ENCODE results near the gene PNRC2.

PNRC2 gene, protein sequence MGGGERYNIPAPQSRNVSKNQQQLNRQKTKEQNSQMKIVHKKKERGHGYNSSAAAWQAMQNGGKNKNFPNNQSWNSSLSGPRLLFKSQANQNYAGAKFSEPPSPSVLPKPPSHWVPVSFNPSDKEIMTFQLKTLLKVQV

DNA sequence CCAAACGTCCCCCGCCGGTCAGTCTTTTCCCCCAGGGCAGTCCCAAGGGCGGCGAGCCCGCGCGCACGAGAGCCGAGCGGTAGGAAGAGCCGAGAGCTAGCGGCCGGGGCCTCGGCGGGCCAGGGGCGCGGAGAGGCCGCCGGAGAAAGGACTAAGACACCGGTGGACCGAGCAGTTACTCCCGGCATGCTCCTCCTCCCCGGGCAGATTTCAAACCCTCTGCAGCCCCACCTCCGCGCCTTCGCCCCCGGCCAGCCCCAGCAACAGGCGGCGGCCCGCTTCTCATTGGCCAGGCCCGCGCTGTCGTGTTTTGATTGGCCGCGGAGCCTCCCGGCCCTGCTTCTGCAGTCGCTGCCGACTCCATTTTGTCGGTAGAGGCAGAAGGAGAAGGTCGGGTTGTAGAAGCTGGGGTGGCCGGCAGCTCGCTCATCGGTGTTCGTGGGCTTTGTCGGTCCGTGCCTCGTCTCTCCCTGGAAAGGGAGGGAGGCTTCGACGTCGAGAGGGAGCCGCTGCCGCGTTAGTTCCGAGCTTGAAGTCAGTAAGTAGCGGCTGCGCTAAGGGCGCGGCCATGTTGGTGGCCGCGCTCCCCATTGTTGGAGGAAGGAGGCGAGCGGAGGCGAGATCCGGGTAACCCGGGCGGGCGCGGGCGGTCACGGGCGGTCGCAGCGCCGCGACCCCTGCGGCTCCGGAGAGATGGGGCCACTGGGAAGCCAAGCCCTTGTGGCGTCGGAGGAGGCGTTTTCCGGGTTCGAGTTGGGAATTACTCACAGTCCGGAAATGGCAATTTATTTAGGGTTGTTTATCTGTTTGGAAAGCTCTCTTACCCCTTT, at the start of gene PNRC2:
TSS of gene PNRC2 (plus strand) at position 368 of the 830 bp plus-strand sequence. CDS start 1,630 bp downstream, outside the sequence.
- no peaks in the 10 kb centered on the region for H3K27me3 ChIP-seq (ENCODE audit: control insufficient read depth, insufficient read depth, low read length)
- DNase-seq (ENCODE audit: low read depth, low spot score) = peak; percentile 76
- H3K9me3 ChIP-seq (ENCODE audit: control insufficient read depth, insufficient read depth, low read length) = no peaks in the 10 kb centered on the region
- peak within 1 kb of the TSS; percentile 80 for H3K4me3 ChIP-seq (ENCODE audit: low read length)
- no CpG with 5 or more reads among the region's 84 CpGs for WGBS (ENCODE audit: insufficient coverage, insufficient read length)
- H3K36me3 ChIP-seq (ENCODE audit: control insufficient read depth, insufficient read depth, low read length) = no peaks in the 10 kb centered on the region; the same call in 1 of the 2 replicates
- H3K27ac ChIP-seq (ENCODE audit: low read length) = no peak within 1 kb of the TSS
- H3K4me1 ChIP-seq (ENCODE audit: control insufficient read depth, insufficient read depth, low read length) = no peaks in the 10 kb centered on the region

GRCh38 chr1:23910144-23910543, 49.5 kb upstream of the PNRC2 start:
- WGBS (ENCODE audit: insufficient coverage, insufficient read length) = no CpG with 5 or more reads among the region's 8 CpGs
- no peaks in the 10 kb centered on the region; the same call in 1 of the 2 replicates for H3K4me1 ChIP-seq (ENCODE audit: control insufficient read depth, insufficient read depth, low read length)

GRCh38 chr1:23910553-23911246, 48.9 kb upstream of the PNRC2 start:
- no peak overlapping the region for H3K27ac ChIP-seq (ENCODE audit: low read length)
- no peaks in the 10 kb centered on the region for H3K9me3 ChIP-seq (ENCODE audit: control insufficient read depth, insufficient read depth, low read length)
- H3K4me3 ChIP-seq (ENCODE audit: low read length) = no peak overlapping the region
- no peaks in the 10 kb centered on the region for H3K27me3 ChIP-seq (ENCODE audit: control insufficient read depth, insufficient read depth, low read length)
- DNase-seq (ENCODE audit: low read depth, low spot score) = no peak
- no CpG with 5 or more reads among the region's 11 CpGs for WGBS (ENCODE audit: insufficient coverage, insufficient read length)
- H3K36me3 ChIP-seq (ENCODE audit: control insufficient read depth, insufficient read depth, low read length) = no peaks in the 10 kb centered on the region
- H3K4me1 ChIP-seq (ENCODE audit: control insufficient read depth, insufficient read depth, low read length) = no peaks in the 10 kb centered on the region; the same call in 1 of the 2 replicates

More at GRCh38 chr1:23910144-23910543, 49.5 kb upstream of the PNRC2 start:
- Histone ChIP-seq H3K27ac (ENCODE audit: low read length) (no peak overlapping the region), H3K4me3 (ENCODE audit: low read length) (no peak overlapping the region), H3K36me3 (ENCODE audit: control insufficient read depth, insufficient read depth, low read length) (no peaks in the 10 kb centered on the region), H3K27me3 (ENCODE audit: control insufficient read depth, insufficient read depth, low read length) (no peaks in the 10 kb centered on the region), H3K9me3 (ENCODE audit: control insufficient read depth, insufficient read depth, low read length) (no peaks in the 10 kb centered on the region)
- DNase-seq (ENCODE audit: low read depth, low spot score) = no peak

DNA sequence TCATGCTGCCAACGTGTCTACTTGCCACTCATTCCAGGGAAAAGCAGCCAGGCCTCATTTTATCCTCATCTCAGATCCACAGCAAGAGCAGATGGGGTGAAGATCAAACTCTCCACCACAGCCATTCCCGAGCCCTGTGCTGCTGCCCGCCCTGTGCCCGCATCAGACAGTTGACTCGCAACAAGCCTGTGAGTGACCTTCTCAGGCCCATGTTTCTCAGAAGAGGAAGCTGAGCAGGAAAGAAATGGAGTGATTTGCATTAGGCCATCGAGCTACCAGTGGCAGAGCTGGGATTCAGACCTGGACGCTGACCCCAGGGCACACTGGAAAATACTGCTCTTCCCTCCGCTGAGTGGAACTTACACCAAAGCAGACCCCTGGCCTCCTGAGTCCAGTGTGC, 47.7 kb upstream of the PNRC2 start:
- WGBS (ENCODE audit: insufficient coverage, insufficient read length) = no CpG with 5 or more reads among the region's 8 CpGs
- DNase-seq (ENCODE audit: low read depth, low spot score) = no peak
- no peaks in the 10 kb centered on the region for H3K36me3 ChIP-seq (ENCODE audit: control insufficient read depth, insufficient read depth, low read length)
- no peaks in the 10 kb centered on the region; the same call in 1 of the 2 replicates for H3K4me1 ChIP-seq (ENCODE audit: control insufficient read depth, insufficient read depth, low read length)
- no peaks in the 10 kb centered on the region for H3K9me3 ChIP-seq (ENCODE audit: control insufficient read depth, insufficient read depth, low read length)
- H3K27me3 ChIP-seq (ENCODE audit: control insufficient read depth, insufficient read depth, low read length) = no peaks in the 10 kb centered on the region
- H3K4me3 ChIP-seq (ENCODE audit: low read length) = no peak overlapping the region
- no peak overlapping the region for H3K27ac ChIP-seq (ENCODE audit: low read length)

DNA sequence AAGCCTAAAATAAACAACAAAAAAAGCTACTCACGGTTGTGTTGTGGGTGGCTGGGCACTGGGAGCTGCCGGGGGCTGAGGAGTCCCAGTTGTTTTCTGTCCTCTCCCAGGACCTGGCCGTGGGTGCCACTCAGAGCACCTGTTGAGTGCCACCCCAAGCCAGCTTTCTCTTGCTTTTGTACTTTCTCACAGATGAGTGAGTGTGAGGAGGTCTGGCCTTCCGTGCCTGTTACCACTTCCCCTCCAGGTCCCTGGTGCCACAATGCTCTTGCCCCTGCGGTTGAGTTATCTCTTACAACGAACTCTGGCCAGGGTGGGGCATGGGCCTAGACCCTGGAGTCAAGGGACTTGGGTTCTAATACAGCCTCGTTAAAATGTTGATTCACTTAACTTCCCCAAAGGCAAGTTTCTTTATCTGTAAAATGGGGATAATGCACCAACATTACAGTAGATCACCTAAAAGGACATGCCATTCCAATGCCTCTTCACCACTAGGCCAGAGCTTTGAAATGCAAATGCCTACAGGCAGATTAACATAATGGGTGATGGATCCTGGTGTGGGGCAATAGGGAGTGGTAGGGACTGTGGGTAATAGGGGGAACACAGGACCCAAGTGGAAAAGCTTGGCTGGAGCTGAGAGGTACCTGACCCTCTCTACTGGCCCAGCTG, 46.3 kb upstream of the PNRC2 start, which contains the start of gene CNR2:
TSS of gene CNR2 (minus strand) at position 151 of the 669 bp plus-strand sequence. CDS start 37,745 bp downstream, outside the sequence.
- no peak for DNase-seq (ENCODE audit: low read depth, low spot score)
- Histone ChIP-seq H3K4me3 (ENCODE audit: low read length) (no peak within 1 kb of the TSS; the same call in 1 of the 2 replicates), H3K27me3 (ENCODE audit: control insufficient read depth, insufficient read depth, low read length) (no peaks in the 10 kb centered on the region), H3K27ac (ENCODE audit: low read length) (no peak within 1 kb of the TSS), H3K9me3 (ENCODE audit: control insufficient read depth, insufficient read depth, low read length) (no peaks in the 10 kb centered on the region), H3K4me1 (ENCODE audit: control insufficient read depth, insufficient read depth, low read length) (no peaks in the 10 kb centered on the region; the same call in 1 of the 2 replicates), H3K36me3 (ENCODE audit: control insufficient read depth, insufficient read depth, low read length) (no peaks in the 10 kb centered on the region)
- no CpG with 5 or more reads among the region's 7 CpGs for WGBS (ENCODE audit: insufficient coverage, insufficient read length)

GRCh38 chr1:23914921-23915320, 44.7 kb upstream of the PNRC2 start:
- Histone ChIP-seq H3K27ac (ENCODE audit: low read length) (no peak overlapping the region), H3K4me1 (ENCODE audit: control insufficient read depth, insufficient read depth, low read length) (no peaks in the 10 kb centered on the region; the same call in 1 of the 2 replicates), H3K9me3 (ENCODE audit: control insufficient read depth, insufficient read depth, low read length) (no peaks in the 10 kb centered on the region)

GRCh38 chr1:23915466-23915865, 44.2 kb upstream of the PNRC2 start:
- Histone ChIP-seq H3K27me3 (ENCODE audit: control insufficient read depth, insufficient read depth, low read length) (no peaks in the 10 kb centered on the region), H3K36me3 (ENCODE audit: control insufficient read depth, insufficient read depth, low read length) (no peaks in the 10 kb centered on the region), H3K4me3 (ENCODE audit: low read length) (no peak overlapping the region), H3K27ac (ENCODE audit: low read length) (no peak overlapping the region), H3K4me1 (ENCODE audit: control insufficient read depth, insufficient read depth, low read length) (no peaks in the 10 kb centered on the region; the same call in 1 of the 2 replicates), H3K9me3 (ENCODE audit: control insufficient read depth, insufficient read depth, low read length) (no peaks in the 10 kb centered on the region)
- WGBS (ENCODE audit: insufficient coverage, insufficient read length) = no CpG with 5 or more reads among the region's 5 CpGs
- no peak for DNase-seq (ENCODE audit: low read depth, low spot score)

More at GRCh38 chr1:23914921-23915320, 44.7 kb upstream of the PNRC2 start:
- Histone ChIP-seq H3K27me3 (ENCODE audit: control insufficient read depth, insufficient read depth, low read length) (no peaks in the 10 kb centered on the region), H3K4me3 (ENCODE audit: low read length) (no peak overlapping the region), H3K36me3 (ENCODE audit: control insufficient read depth, insufficient read depth, low read length) (no peaks in the 10 kb centered on the region)
- no peak for DNase-seq (ENCODE audit: low read depth, low spot score)
- WGBS (ENCODE audit: insufficient coverage, insufficient read length) = no CpG with 5 or more reads among the region's 4 CpGs

DNA sequence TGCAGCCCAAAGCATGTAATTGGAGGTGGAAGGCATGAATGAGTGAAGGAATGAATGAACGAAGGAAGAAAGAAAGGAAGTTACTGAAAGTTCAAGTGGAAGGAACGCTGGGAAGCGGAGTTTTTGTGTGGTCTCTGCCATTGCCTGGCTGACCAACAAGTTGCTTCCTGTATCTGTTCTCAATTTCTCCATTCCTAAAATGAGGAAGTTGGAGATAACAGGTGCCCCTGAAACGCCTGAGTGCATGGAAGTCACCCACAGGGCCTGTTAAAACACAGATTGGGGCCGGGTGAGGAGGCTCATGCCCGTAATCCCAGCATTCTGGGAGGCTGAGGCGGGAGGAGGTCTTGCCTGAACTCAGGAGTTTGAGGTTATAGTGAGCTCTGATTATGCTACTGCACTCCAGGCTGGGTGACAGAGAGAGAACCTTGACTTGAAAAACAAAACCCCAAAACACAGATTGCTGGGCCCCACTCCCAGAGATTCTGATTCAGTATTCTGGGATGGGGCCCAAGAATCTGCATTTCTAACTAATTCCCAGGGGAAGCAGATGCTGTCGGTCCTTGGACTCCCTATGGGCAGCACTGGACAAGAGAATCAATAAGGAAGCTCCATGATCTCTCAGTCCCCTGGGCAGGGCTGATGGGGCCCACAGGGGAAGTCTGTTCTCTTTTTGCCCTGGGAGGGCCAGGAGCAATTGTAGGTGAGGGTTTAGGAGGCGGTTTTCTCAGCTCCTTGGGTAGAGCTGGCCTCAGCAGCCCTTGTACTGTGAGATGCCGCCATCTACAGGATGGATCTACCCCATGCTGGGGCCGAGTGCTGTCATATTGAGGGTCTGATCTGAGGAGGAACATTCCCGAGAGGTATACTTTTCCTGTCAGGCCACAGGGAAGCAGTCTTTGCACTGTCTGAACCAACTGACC, 43.2 kb upstream of the PNRC2 start:
- peak; percentile 74 for DNase-seq (ENCODE audit: low read depth, low spot score)
- no peak overlapping the region for H3K4me3 ChIP-seq (ENCODE audit: low read length)
- no peak overlapping the region for H3K27ac ChIP-seq (ENCODE audit: low read length)
- WGBS (ENCODE audit: insufficient coverage, insufficient read length) = 100% methylated on average over 2 of the region's 12 CpGs
- no peaks in the 10 kb centered on the region for H3K9me3 ChIP-seq (ENCODE audit: control insufficient read depth, insufficient read depth, low read length)
- H3K4me1 ChIP-seq (ENCODE audit: control insufficient read depth, insufficient read depth, low read length) = no peaks in the 10 kb centered on the region; the same call in 1 of the 2 replicates
- no peaks in the 10 kb centered on the region for H3K27me3 ChIP-seq (ENCODE audit: control insufficient read depth, insufficient read depth, low read length)
- H3K36me3 ChIP-seq (ENCODE audit: control insufficient read depth, insufficient read depth, low read length) = no peaks in the 10 kb centered on the region

DNA sequence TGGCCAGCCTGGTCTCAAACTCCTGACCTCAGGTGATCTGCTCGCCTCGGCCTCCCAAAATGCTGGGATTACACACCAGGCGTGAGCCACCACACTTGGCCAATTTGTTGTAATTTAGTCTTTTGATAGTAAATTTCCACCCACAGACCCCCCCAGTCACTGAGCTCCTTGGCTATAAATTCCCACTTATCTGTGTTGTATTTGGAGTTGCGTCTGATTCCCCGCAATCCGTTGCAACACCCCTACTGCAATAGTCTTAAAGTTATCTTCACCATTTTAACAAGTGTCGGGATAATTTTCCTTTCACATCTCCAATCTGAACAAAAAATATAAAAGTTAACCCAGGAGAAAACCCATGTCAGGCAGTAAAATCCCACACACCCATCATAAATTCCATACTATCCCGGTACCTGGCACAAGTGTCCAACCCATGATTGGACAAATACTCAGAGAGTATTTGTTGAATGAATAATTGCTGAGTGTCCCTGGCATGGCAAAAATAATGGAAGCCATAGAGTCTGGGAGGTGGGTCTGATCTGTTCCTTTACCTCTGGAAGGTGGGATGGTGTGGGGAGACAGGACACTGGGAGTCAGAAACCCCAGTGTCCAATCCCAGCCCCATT, 37.2 kb upstream of the PNRC2 start:
- Histone ChIP-seq H3K4me3 (ENCODE audit: low read length) (no peak overlapping the region), H3K27ac (ENCODE audit: low read length) (no peak overlapping the region), H3K4me1 (ENCODE audit: control insufficient read depth, insufficient read depth, low read length) (no peaks in the 10 kb centered on the region), H3K9me3 (ENCODE audit: control insufficient read depth, insufficient read depth, low read length) (no peaks in the 10 kb centered on the region), H3K36me3 (ENCODE audit: control insufficient read depth, insufficient read depth, low read length) (no peaks in the 10 kb centered on the region), H3K27me3 (ENCODE audit: control insufficient read depth, insufficient read depth, low read length) (no peaks in the 10 kb centered on the region)
- no CpG with 5 or more reads among the region's 8 CpGs for WGBS (ENCODE audit: insufficient coverage, insufficient read length)
- no peak for DNase-seq (ENCODE audit: low read depth, low spot score)

Measured in iPS DF 6.9 (cell line).